GM19324 (cell line): ENCODE data around the gene HOXD8.
A peak's percentile ranks its signal among the peaks of the same experiment; 100 is the strongest.

Experiments
- ATAC-seq: cut with Tn5 transposase; IDR thresholded peaks from one replicate; pipeline ENCODE4 v1.9.1; 2021; ENCODE audit warnings: mild to moderate bottlenecking, moderate library complexity; ENCODE audit not compliant: unreplicated experiment, low FRiP score

The HOXD8 gene

GRCh38 chr2:176102309-176102866 is 27.1 kb upstream of the HOXD8 start:
- ATAC-seq, result no peak

- ATAC-seq, result no peak
Measured at GRCh38 chr2:176103194-176103593, 26.3 kb upstream of the HOXD8 start.

- ATAC-seq, result no peak
Measured at GRCh38 chr2:176103742-176104315, 25.7 kb upstream of the HOXD8 start.

GRCh38 chr2:176104316-176105077 is 25.0 kb upstream of the HOXD8 start:
- no peak for ATAC-seq

GRCh38 chr2:176105078-176105729 is 24.3 kb upstream of the HOXD8 start:
- ATAC-seq, result no peak

- no peak for ATAC-seq
Measured at GRCh38 chr2:176105730-176106580, 23.6 kb upstream of the HOXD8 start.

- no peak for ATAC-seq
Measured at GRCh38 chr2:176106581-176107539, 22.6 kb upstream of the HOXD8 start, which contains the start of gene HOXD11. HOXD11 (plus strand) TSS chr2:176107280; CDS start chr2:176107356, 76 bp downstream.

GRCh38 chr2:176107731-176108181 is 21.7 kb upstream of the HOXD8 start:
- ATAC-seq, result no peak

GRCh38 chr2:176109192-176109901 is 20.2 kb upstream of the HOXD8 start:
- ATAC-seq, result no peak

GRCh38 chr2:176109946-176110345 is 19.6 kb upstream of the HOXD8 start:
- no peak for ATAC-seq

GRCh38 chr2:176110415-176111308 is 18.8 kb upstream of the HOXD8 start:
- ATAC-seq, result no peak

GRCh38 chr2:176111309-176111663 is 18.2 kb upstream of the HOXD8 start:
- peak; percentile 69 for ATAC-seq

- no peak for ATAC-seq
Measured at GRCh38 chr2:176111846-176112374, 17.6 kb upstream of the HOXD8 start.

GRCh38 chr2:176112375-176113302 is 16.9 kb upstream of the HOXD8 start:
- ATAC-seq, result no peak

GRCh38 chr2:176114120-176114929 is 15.2 kb upstream of the HOXD8 start:
- ATAC-seq, result no peak
